ENCODE measurements around the gene ING5.

GRCh38 chr2:241759067-241759807, 57.4 kb downstream of the ING5 start:
- TF ChIP-seq, protein P1, sequence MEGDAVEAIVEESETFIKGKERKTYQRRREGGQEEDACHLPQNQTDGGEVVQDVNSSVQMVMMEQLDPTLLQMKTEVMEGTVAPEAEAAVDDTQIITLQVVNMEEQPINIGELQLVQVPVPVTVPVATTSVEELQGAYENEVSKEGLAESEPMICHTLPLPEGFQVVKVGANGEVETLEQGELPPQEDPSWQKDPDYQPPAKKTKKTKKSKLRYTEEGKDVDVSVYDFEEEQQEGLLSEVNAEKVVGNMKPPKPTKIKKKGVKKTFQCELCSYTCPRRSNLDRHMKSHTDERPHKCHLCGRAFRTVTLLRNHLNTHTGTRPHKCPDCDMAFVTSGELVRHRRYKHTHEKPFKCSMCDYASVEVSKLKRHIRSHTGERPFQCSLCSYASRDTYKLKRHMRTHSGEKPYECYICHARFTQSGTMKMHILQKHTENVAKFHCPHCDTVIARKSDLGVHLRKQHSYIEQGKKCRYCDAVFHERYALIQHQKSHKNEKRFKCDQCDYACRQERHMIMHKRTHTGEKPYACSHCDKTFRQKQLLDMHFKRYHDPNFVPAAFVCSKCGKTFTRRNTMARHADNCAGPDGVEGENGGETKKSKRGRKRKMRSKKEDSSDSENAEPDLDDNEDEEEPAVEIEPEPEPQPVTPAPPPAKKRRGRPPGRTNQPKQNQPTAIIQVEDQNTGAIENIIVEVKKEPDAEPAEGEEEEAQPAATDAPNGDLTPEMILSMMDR (IDR thresholded peaks at IDR 0.05; ENCODE audit: low read depth, low read length) = no peak
- TF ChIP-seq POLR2A (IDR thresholded peaks at IDR 0.05; ENCODE audit: extremely low read depth, insufficient read length) = no peak
- TF ChIP-seq MAX (IDR thresholded peaks at IDR 0.05; ENCODE audit: low read depth, low read length) = no peak

Data from NB4 (cell line).